ENCODE data around the gene MYL7. TPM values are rescaled to one million over a fixed set of nuclear protein-coding genes. Genes with fewer than 3 reads are reported as not detected.

The MYL7 gene
- polyA plus RNA-seq, 3 donors = not detected

- Mint-ChIP-seq H3K4me3 (no peak overlapping the region), H3K9me3 (peaks cover 5 to 17% (median 13%) of the 10 kb centered on the region in 7 donors), H3K36me3 (no peaks in the 10 kb centered on the region), H3K4me1 (no peaks in the 10 kb centered on the region), H3K27me3 (ENCODE audit: low read depth in 3 of 3) (peaks cover 5 to 8% (median 7%) of the 10 kb centered on the region in 3 donors), H3K27ac (no peak overlapping the region)
- no peak overlapping the region for H2AFZ ChIP-seq (ENCODE audit: insufficient read depth, low read depth, low read length, poor library complexity, severe bottlenecking)
- no peak overlapping the region for H3K9ac ChIP-seq (ENCODE audit: insufficient read depth, low read length, poor library complexity, severe bottlenecking)
- H3K27ac ChIP-seq (ENCODE audit: low read depth in 1 of 2, low read length in 2 of 2) = no peak overlapping the region
- no peak overlapping the region for H3K4me3 ChIP-seq (replicated peaks in 1 of 3; ENCODE audit: low read depth in 2 of 3, low read length in 3 of 3)
- H3K79me2 ChIP-seq (ENCODE audit: insufficient read depth, low read length) = no peaks in the 10 kb centered on the region
- H3K4me2 ChIP-seq (replicated peaks; ENCODE audit: extremely low read depth, low read length, poor library complexity, severe bottlenecking) = no peak overlapping the region
- intact Hi-C loops (cut with micrococcal nuclease) = no loop called here
- DNase-seq = no peak
- H3K4me1 ChIP-seq (ENCODE audit: control insufficient read depth in 1 of 2, insufficient read depth in 2 of 2, low read length in 2 of 2) = no peaks in the 10 kb centered on the region
- H3K36me3 ChIP-seq (replicated peaks in 1 of 2; ENCODE audit: control insufficient read depth in 1 of 2, insufficient read depth in 2 of 2, low read length in 2 of 2) = no peaks in the 10 kb centered on the region
- peaks cover 11 to 13% of the 10 kb centered on the region in 2 donors for H3K9me3 ChIP-seq (replicated peaks in 1 of 2; ENCODE audit: control insufficient read depth in 1 of 2, insufficient read depth in 1 of 2, low read length in 2 of 2)
- 77% methylated on average over 4 of the region's 5 CpGs for WGBS (ENCODE audit: insufficient coverage)
- TF ChIP-seq CTCF (IDR thresholded peaks at IDR 0.05) = no peak
- no peaks in the 10 kb centered on the region for H3K27me3 ChIP-seq (ENCODE audit: control insufficient read depth in 2 of 2, insufficient read depth in 2 of 2, low read length in 2 of 2)
- H4K20me1 ChIP-seq (ENCODE audit: insufficient read depth, low read length) = no peaks in the 10 kb centered on the region
These were observed 41.7 kb upstream of the MYL7 start for GRCh38 chr7:44182827-44183226.

GRCh38 chr7:44180631-44181030 is 39.5 kb upstream of the MYL7 start:
- 100% methylated on average over 1 of the region's 3 CpGs for WGBS (ENCODE audit: insufficient coverage)

More at GRCh38 chr7:44180631-44181030, 39.5 kb upstream of the MYL7 start:
- H3K36me3 Mint-ChIP-seq = no peaks in the 10 kb centered on the region
- no peak for TF ChIP-seq CTCF (IDR thresholded peaks at IDR 0.05)
- H3K4me2 ChIP-seq (replicated peaks; ENCODE audit: extremely low read depth, low read length, poor library complexity, severe bottlenecking) = no peak overlapping the region
- no peaks in the 10 kb centered on the region for H3K36me3 ChIP-seq (replicated peaks in 1 of 2; ENCODE audit: control insufficient read depth in 1 of 2, insufficient read depth in 2 of 2, low read length in 2 of 2)
- H3K9me3 Mint-ChIP-seq = peaks cover 5 to 17% (median 13%) of the 10 kb centered on the region in 7 donors
- no peak overlapping the region for H3K4me3 ChIP-seq (replicated peaks in 1 of 3; ENCODE audit: low read depth in 2 of 3, low read length in 3 of 3)
- H3K27me3 ChIP-seq (ENCODE audit: control insufficient read depth in 2 of 2, insufficient read depth in 2 of 2, low read length in 2 of 2) = no peaks in the 10 kb centered on the region
- no peak overlapping the region for H3K9ac ChIP-seq (ENCODE audit: insufficient read depth, low read length, poor library complexity, severe bottlenecking)
- no peaks in the 10 kb centered on the region for H3K79me2 ChIP-seq (ENCODE audit: insufficient read depth, low read length)
- H4K20me1 ChIP-seq (ENCODE audit: insufficient read depth, low read length) = no peaks in the 10 kb centered on the region
- no peak overlapping the region for H2AFZ ChIP-seq (ENCODE audit: insufficient read depth, low read depth, low read length, poor library complexity, severe bottlenecking)
- no peak overlapping the region for H3K4me3 Mint-ChIP-seq
- H3K27ac Mint-ChIP-seq = no peak overlapping the region
- H3K9me3 ChIP-seq (replicated peaks in 1 of 2; ENCODE audit: control insufficient read depth in 1 of 2, insufficient read depth in 1 of 2, low read length in 2 of 2) = peaks cover 11 to 13% of the 10 kb centered on the region in 2 donors
- H3K27ac ChIP-seq (ENCODE audit: low read depth in 1 of 2, low read length in 2 of 2) = no peak overlapping the region
- intact Hi-C loops (cut with micrococcal nuclease) = no loop called here
- H3K4me1 Mint-ChIP-seq = no peaks in the 10 kb centered on the region
- no peaks in the 10 kb centered on the region for H3K4me1 ChIP-seq (ENCODE audit: control insufficient read depth in 1 of 2, insufficient read depth in 2 of 2, low read length in 2 of 2)
- DNase-seq = no peak
- H3K27me3 Mint-ChIP-seq (ENCODE audit: low read depth in 3 of 3) = peaks cover 1 to 10% (median 8%) of the 10 kb centered on the region in 3 donors
